GM12891 (cell line): Measurements from ENCODE around the gene TSC22D1.
"Not testable (repeated sequence)": the region's sequence is repeated elsewhere in the genome, so short reads cannot be mapped to it uniquely, and the experiment has no call there.

ENCODE experiments used
- POLR2A ChIP-seq: IDR thresholded peaks from 2 replicates; pipeline ENCODE4 v1.6.1; 2011; ENCODE audit warnings: low read depth, low read length, control low read depth
- POLR2AphosphoS5 ChIP-seq: IDR thresholded peaks from 2 replicates; pipeline ENCODE4 v1.6.1; 2011; ENCODE audit warnings: low read depth, low read length, control low read depth
- SPI1 ChIP-seq: IDR thresholded peaks from 2 replicates; pipeline ENCODE4 v1.6.1; 2011; ENCODE audit warnings: low read depth, low read length, control low read depth
- TAF1 ChIP-seq: IDR thresholded peaks from 2 replicates; pipeline ENCODE4 v1.6.1; 2011; ENCODE audit warnings: low read depth, low read length, control low read depth

GRCh38 chr13:44456212-44456611 lies 119.9 kb downstream of the TSC22D1 start:
- TF ChIP-seq POLR2A, POLR2AphosphoS5, TAF1, SPI1: not testable (repeated sequence)
